ENCODE results near the gene SNAI1. TPM values are rescaled to one million over a fixed set of nuclear protein-coding genes. Genes with fewer than 3 reads are reported as not detected.

SNAI1 gene
- total RNA-seq, 1 donor = 2.7 TPM

DNA sequence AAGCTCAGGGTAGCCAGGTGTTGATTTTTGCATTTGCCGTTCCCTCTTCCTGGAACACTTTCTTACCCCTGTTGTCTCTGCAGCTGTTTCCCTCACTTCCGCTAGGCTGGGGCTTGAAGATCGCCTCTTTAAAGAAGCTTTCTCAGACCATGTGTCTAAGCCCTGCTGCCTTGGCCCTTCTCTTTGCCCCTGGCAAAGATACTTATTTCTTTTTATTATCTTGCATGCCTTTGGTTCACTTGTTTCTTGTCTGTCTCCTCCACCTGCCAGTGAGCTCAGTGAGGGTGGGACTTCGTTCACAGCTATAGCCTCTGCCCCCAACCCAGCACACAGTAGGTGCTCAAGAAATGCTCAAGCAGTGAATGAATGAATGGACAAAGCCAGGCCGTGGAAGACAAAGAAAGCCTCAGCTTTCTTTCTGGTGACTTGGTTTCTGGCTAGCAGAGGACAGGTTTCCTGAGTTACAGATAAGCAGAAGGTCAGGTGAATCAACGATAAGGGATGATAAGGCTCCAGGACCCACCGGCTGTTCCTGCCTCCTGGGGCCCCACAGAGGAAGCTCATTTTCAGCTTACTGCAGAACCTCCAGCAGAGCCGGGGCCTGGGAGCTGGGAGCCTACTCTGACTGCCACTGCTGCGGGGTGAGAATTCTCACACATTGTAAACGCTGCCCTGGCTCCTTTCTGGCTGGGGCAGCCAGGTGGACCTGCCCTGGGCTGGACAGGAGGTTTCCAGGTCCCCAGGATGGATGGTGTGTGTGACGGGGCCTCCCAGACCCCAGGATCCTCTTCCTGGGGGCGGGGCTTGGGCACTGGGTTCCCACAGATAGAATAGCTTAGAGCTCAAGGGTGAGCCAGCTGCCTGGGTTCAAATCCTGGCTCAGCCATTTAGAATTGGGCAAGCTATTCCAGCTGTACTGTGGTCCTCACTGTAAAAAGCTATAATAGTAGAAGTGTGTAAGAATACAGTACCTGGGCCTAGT lies 29.8 kb downstream of the SNAI1 start:
- no peak for DNase-seq (ENCODE audit: low read depth)
- H3K4me3 ChIP-seq (ENCODE audit: low read depth, low read length) = no peak overlapping the region
- TF ChIP-seq, protein P1, sequence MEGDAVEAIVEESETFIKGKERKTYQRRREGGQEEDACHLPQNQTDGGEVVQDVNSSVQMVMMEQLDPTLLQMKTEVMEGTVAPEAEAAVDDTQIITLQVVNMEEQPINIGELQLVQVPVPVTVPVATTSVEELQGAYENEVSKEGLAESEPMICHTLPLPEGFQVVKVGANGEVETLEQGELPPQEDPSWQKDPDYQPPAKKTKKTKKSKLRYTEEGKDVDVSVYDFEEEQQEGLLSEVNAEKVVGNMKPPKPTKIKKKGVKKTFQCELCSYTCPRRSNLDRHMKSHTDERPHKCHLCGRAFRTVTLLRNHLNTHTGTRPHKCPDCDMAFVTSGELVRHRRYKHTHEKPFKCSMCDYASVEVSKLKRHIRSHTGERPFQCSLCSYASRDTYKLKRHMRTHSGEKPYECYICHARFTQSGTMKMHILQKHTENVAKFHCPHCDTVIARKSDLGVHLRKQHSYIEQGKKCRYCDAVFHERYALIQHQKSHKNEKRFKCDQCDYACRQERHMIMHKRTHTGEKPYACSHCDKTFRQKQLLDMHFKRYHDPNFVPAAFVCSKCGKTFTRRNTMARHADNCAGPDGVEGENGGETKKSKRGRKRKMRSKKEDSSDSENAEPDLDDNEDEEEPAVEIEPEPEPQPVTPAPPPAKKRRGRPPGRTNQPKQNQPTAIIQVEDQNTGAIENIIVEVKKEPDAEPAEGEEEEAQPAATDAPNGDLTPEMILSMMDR (IDR thresholded peaks at IDR 0.05; ENCODE audit: insufficient read depth, low read length) = no peak

DNA sequence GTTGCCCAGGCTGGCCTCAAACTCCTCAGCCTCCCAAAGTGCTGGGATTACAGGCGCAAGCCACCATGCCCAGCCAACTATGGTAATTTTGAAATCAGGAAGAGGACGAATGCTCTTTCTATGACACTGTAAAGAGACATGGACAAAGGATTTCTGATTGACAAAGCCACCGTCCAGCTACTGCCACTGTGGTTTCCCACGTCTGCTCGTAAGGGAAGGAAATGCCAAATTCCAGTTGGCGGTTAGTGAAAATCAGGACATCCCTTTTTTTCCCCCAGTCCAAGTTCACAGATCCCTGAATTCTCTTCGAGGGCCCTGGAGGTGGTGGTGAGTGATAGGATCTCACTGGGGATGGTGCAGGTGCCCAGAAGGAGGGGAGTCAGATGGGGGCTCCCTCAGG lies 31.2 kb downstream of the SNAI1 start:
- TF ChIP-seq, protein P1 (IDR thresholded peaks at IDR 0.05; ENCODE audit: insufficient read depth, low read length) = no peak
- no peak overlapping the region for H3K4me3 ChIP-seq (ENCODE audit: low read depth, low read length)
- DNase-seq (ENCODE audit: low read depth) = no peak

DNA sequence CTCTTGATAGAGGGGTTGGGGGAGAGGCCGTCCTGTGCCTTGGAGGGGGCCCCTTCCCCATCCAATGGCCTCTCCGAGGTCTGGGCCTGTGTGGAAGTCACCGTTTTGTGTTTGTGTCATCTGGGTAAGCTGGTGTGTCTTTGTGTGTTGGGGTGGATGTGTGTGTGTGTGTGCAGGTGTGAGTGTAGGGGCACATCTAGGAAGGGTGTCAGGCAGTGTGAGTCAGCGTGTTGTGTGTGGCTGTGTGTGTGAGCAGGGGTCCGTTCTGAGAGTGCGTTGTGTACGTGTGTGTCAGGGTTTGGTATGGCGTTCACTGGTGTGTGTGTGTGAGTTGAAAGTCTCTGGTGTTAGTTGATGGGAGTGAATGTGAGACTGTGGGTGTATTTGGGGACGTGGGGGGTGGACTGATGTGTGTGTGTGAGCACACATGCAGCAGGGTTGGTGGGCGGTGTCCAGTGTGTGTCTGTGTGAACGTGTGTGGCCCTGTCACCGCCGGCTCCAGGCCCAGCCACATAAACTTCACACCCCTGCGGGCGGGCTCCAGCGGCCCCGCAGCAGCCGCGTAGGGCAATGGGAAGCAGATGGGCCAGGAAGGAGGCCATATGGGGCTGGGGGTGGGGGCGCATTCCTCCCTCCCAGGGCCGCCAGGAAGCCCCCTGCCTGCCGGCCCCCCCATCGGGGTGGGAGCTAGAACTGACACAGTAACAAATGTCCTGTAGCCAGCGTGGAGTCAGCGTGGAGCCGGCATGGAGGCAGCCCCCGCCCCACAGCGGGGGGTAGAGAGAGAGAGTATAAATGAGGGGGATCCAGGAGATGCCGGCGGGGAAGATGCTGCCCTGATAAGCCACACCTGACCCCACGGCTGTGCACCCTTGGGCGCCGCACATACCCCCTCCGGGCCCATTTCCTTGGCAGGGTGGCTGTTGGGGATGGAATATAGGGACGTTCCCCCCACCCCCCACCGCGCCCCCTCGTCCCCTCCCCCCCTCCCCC lies 32.1 kb downstream of the SNAI1 start:
- TF ChIP-seq, protein P1 (IDR thresholded peaks at IDR 0.05; ENCODE audit: insufficient read depth, low read length) = no peak
- H3K4me3 ChIP-seq (ENCODE audit: low read depth, low read length) = no peak overlapping the region
- DNase-seq (ENCODE audit: low read depth) = no peak

DNA sequence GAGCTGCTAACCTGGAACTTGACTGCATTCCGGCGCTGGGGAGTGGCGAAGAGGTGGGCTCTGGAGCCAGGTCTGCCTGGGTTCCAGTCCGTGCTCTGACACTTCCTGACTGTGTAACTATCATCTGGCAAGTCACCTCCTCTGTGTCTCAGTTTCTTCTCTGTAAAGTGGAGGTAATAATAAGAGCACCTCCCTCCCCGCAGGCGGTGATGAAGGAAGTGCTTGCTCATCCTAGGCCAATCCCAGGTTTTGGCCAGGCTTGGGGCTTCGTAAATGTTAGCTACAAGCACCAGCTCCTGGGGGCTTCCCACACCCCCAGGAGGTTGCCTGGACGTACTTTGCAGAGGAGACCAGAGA lies 32.8 kb downstream of the SNAI1 start:
- TF ChIP-seq, protein P1 (IDR thresholded peaks at IDR 0.05; ENCODE audit: insufficient read depth, low read length) = no peak
- no peak overlapping the region for H3K4me3 ChIP-seq (ENCODE audit: low read depth, low read length)
- DNase-seq (ENCODE audit: low read depth) = no peak

DNA sequence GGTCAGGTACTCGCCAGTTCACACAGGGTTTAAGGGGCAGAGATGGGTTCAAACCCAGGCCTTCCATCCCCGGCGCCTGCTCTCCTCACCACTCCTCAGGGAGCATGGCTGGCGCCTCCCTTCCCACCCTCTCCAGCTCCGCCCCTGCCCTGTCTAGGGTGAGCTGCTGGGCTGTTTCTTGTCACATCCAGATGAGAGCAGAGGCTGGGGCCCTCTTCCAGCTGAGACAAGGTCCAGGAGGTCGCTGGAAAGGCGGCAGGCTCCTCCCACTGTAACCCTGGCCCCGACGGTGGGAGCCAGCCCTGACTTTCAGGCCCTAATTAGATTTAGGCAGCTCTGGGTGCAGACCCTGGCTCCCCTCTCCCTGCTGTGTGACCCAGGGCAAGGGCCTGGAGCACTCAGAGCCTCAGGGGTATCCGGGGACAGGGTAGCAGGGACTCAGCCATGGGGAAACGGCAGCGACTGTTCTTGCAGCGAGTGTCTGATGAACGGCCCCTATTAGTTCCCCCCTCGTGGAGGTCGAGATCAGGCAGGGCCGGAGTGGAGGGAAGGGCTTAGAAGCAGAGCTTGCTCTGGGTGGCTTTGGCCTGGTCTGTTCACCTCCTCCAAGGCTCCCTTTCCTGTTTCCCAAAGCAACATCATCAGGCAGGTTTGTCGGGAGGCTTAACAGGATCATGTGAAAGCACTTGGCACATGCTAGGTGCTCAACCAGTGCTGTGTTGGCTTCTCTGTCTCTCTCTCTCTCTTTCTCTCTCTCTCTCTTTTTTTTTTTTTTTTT lies 33.4 kb downstream of the SNAI1 start:
- no peak for DNase-seq (ENCODE audit: low read depth)
- TF ChIP-seq, protein P1 (IDR thresholded peaks at IDR 0.05; ENCODE audit: insufficient read depth, low read length) = no peak
- no peak overlapping the region for H3K4me3 ChIP-seq (ENCODE audit: low read depth, low read length)

DNA sequence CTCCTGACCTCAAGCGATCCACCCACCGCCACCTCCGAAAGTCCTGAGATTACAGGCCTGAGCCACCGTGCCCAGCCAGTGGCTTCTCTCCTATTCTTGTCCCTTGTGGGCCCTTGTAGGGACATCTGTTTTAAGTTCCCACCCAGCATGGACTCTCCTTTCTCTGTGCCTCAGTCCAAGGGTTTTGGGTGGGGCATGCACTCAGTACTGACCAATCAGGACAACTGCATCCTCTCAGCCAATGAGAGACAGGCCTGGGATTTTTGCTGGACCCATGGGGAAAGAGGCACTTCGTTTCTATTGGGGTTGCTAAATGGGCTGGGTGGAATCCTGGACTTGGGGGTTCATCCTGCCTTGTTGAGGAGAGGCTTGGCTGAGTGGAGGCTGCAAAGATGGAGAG lies 34.4 kb downstream of the SNAI1 start:
- TF ChIP-seq, protein P1 (IDR thresholded peaks at IDR 0.05; ENCODE audit: insufficient read depth, low read length) = no peak

More for the DNA sequence above, 34.4 kb downstream of the SNAI1 start:
- DNase-seq (ENCODE audit: low read depth) = no peak
- no peak overlapping the region for H3K4me3 ChIP-seq (ENCODE audit: low read depth, low read length)
